ENCODE measurements around the gene CAPN11. TPM values are rescaled to one million over a fixed set of nuclear protein-coding genes. Genes with fewer than 3 reads are reported as not detected.
"Not testable (repeated sequence)": the region's sequence is repeated elsewhere in the genome, so short reads cannot be mapped to it uniquely, and the experiment has no call there.

CAPN11 gene
- total RNA-seq, 2 experiments from 2014 or later = not detected

GRCh38 chr6:44182911-44183390 is 24.3 kb downstream of the CAPN11 start:
- no peak overlapping the region for H3K4me3 ChIP-seq (ENCODE audit: low read depth, low read length, poor library complexity, severe bottlenecking)
- ChIA-PET POLR2A (interaction anchor here (0.6 kb wide), 2 partner anchors 39 to 51 kb away, joined by 6 read pairs; no protein-coding TSS in a partner anchor), CTCF (ENCODE audit: unreplicated experiment) (no interaction called here)
- no peak overlapping the region for H3K4me2 ChIP-seq (ENCODE audit: low read length)
- H3K9me2 ChIP-seq (ENCODE audit: insufficient read depth, low read length) = no peaks in the 10 kb centered on the region
- TF ChIP-seq CTCF (conservative IDR thresholded peaks at IDR 0.05; ENCODE audit: low read length) (no peak), EZH2phosphoT487 (IDR thresholded peaks at IDR 0.05; ENCODE audit: borderline replicate concordance, low read depth, low read length) (no peak)
- no peak for DNase-seq (ENCODE audit: low spot score)
- H3K36me3 ChIP-seq (ENCODE audit: insufficient read depth, low read length) = no peaks in the 10 kb centered on the region
- H3K4me1 ChIP-seq (ENCODE audit: insufficient read depth, low read length, poor library complexity, severe bottlenecking) = peaks cover 16% of the 10 kb centered on the region
- BruUV-seq (replicated peaks) = no TSS peak
- no peak overlapping the region for H2AFZ ChIP-seq (ENCODE audit: low read length)
- intact Hi-C loops (cut with micrococcal nuclease; ENCODE audit: unreplicated experiment) = no loop called here
- H3K9me3 ChIP-seq (ENCODE audit: low read length) = no peaks in the 10 kb centered on the region
- no peaks in the 10 kb centered on the region for H3K79me2 ChIP-seq (ENCODE audit: insufficient read depth, low read depth, low read length)
- H3K27ac ChIP-seq (ENCODE audit: low read depth, low read length, poor library complexity, severe bottlenecking) = no peak overlapping the region
- no peaks in the 10 kb centered on the region for H4K20me1 ChIP-seq (ENCODE audit: insufficient read depth, low read length)

- Histone ChIP-seq H2AFZ (ENCODE audit: low read length) (no peak overlapping the region), H3K36me3 (ENCODE audit: insufficient read depth, low read length) (no peaks in the 10 kb centered on the region), H3K4me3 (ENCODE audit: low read depth, low read length, poor library complexity, severe bottlenecking) (no peak overlapping the region), H4K20me1 (ENCODE audit: insufficient read depth, low read length) (no peaks in the 10 kb centered on the region), H3K4me2 (ENCODE audit: low read length) (no peak overlapping the region), H3K27ac (ENCODE audit: low read depth, low read length, poor library complexity, severe bottlenecking) (no peak overlapping the region), H3K9me2 (ENCODE audit: insufficient read depth, low read length) (no peaks in the 10 kb centered on the region), H3K9me3 (ENCODE audit: low read length) (no peaks in the 10 kb centered on the region), H3K79me2 (ENCODE audit: insufficient read depth, low read depth, low read length) (no peaks in the 10 kb centered on the region), H3K4me1 (ENCODE audit: insufficient read depth, low read length, poor library complexity, severe bottlenecking) (peaks cover 16% of the 10 kb centered on the region)
- CTCF ChIA-PET (ENCODE audit: unreplicated experiment) = no interaction called here
- POLR2A ChIA-PET = no interaction called here
- no TSS peak for BruUV-seq (replicated peaks)
- TF ChIP-seq CTCF (conservative IDR thresholded peaks at IDR 0.05; ENCODE audit: low read length) (no peak), EZH2phosphoT487 (IDR thresholded peaks at IDR 0.05; ENCODE audit: borderline replicate concordance, low read depth, low read length) (no peak)
- no peak for DNase-seq (ENCODE audit: low spot score)
- intact Hi-C loops (cut with micrococcal nuclease; ENCODE audit: unreplicated experiment) = no loop called here
These were observed 25.2 kb downstream of the CAPN11 start for GRCh38 chr6:44183783-44184182.

GRCh38 chr6:44185356-44185755 is 26.7 kb downstream of the CAPN11 start:
- H3K36me3 ChIP-seq (ENCODE audit: insufficient read depth, low read length); CTCF ChIA-PET (ENCODE audit: unreplicated experiment); BruUV-seq (replicated peaks); H3K79me2 ChIP-seq (ENCODE audit: insufficient read depth, low read depth, low read length); H3K9me2 ChIP-seq (ENCODE audit: insufficient read depth, low read length); intact Hi-C loops (cut with micrococcal nuclease; ENCODE audit: unreplicated experiment); H4K20me1 ChIP-seq (ENCODE audit: insufficient read depth, low read length); H3K4me3 ChIP-seq (ENCODE audit: low read depth, low read length, poor library complexity, severe bottlenecking); H3K9me3 ChIP-seq (ENCODE audit: low read length); H3K27ac ChIP-seq (ENCODE audit: low read depth, low read length, poor library complexity, severe bottlenecking); H3K4me2 ChIP-seq (ENCODE audit: low read length); DNase-seq (ENCODE audit: low spot score): not testable (repeated sequence)
- POLR2A ChIA-PET = interaction anchor here (0.6 kb wide), 2 partner anchors 34 to 59 kb away, joined by 3 read pairs; no protein-coding TSS in a partner anchor
- peak overlapping the region; percentile 67; the same call in 1 of the 2 replicates for H2AFZ ChIP-seq (ENCODE audit: low read length)
- H3K4me1 ChIP-seq (ENCODE audit: insufficient read depth, low read length, poor library complexity, severe bottlenecking) = peaks cover 16% of the 10 kb centered on the region

All from OCI-LY7 (cell line).